HEK293T (cell line): Measurements from ENCODE around the gene MED29.

Experiments used
- BHLHE40 ChIP-seq: fragments of 450-650 bp; IDR thresholded peaks from 2 replicates; pipeline ENCODE4 v1.6.1; 2016; ENCODE audit warnings: mild to moderate bottlenecking, moderate library complexity, borderline replicate concordance
- ELF4 ChIP-seq: fragments of 450-650 bp; IDR thresholded peaks from 2 replicates; pipeline ENCODE4 v1.6.1; 2017; ENCODE audit warnings: antibody characterized with exemption
- FOXA1 ChIP-seq: fragments of 450-650 bp; IDR thresholded peaks from 2 replicates; pipeline ENCODE4 v1.6.1; 2016; ENCODE audit warnings: mild to moderate bottlenecking
- FOXK2 ChIP-seq: fragments of 450-650 bp; IDR thresholded peaks from 2 replicates; pipeline ENCODE4 v1.6.1; 2016; ENCODE audit warnings: mild to moderate bottlenecking
- FOXM1 ChIP-seq: fragments of 450-650 bp; IDR thresholded peaks from 2 replicates; pipeline ENCODE4 v1.6.1; 2017; ENCODE audit warnings: mild to moderate bottlenecking, borderline replicate concordance
- HDGF ChIP-seq: fragments of 450-650 bp; IDR thresholded peaks from 2 replicates; pipeline ENCODE4 v1.6.1; 2017; ENCODE audit warnings: antibody characterized with exemption, borderline replicate concordance
- L3MBTL2 ChIP-seq: fragments of 450-650 bp; conservative IDR thresholded peaks from 2 replicates; pipeline ENCODE4 v1.6.1; 2016; ENCODE audit warnings: mild to moderate bottlenecking
- SP1 ChIP-seq: fragments of 450-650 bp; IDR thresholded peaks from 2 replicates; pipeline ENCODE4 v1.6.1; 2017
- SUZ12 ChIP-seq: fragments of 450-650 bp; IDR thresholded peaks from 2 replicates; pipeline ENCODE4 v1.6.1; 2016; ENCODE audit warnings: mild to moderate bottlenecking
- TARDBP ChIP-seq: fragments of 450-650 bp; IDR thresholded peaks from 2 replicates; pipeline ENCODE4 v1.6.1; 2016
- ZNF384 ChIP-seq: fragments of 450-650 bp; IDR thresholded peaks from 2 replicates; pipeline ENCODE4 v1.6.1; 2016

- TF ChIP-seq FOXA1 (no peak), SUZ12 (no peak), TARDBP (no peak), FOXK2 (no peak), BHLHE40 (no peak), ELF4 (no peak), SP1 (no peak), FOXM1 (no peak), L3MBTL2 (no peak), HDGF (no peak), ZNF384 (no peak)
Measured at GRCh38 chr19:39426170-39426569, 35.0 kb downstream of the MED29 start.
